ENCODE data around the gene WTIP. TPM values are rescaled to one million over a fixed set of nuclear protein-coding genes. Genes with fewer than 3 reads are reported as not detected.

The WTIP gene
- 40.3 and 43.9 TPM in 2 replicates for total RNA-seq

GRCh38 chr19:34480971-34481841, at the start of gene WTIP:
TSS of gene WTIP (plus strand) at chr19:34481758. CDS start at chr19:34481975, 217 bp downstream.
- H3K36me3 ChIP-seq (ENCODE audit: control insufficient read depth, insufficient read depth, low read length): no peaks in the 10 kb centered on the region
- no peaks in the 10 kb centered on the region for H3K27me3 ChIP-seq (ENCODE audit: control insufficient read depth, insufficient read depth, low read length)
- peak within 1 kb of the TSS; percentile 58 for H3K4me3 ChIP-seq (ENCODE audit: low read depth, low read length)
- no peak for FAIRE-seq
- DNase-seq (ENCODE audit: low read depth): peak; percentile 33
- no peak for TF ChIP-seq CTCF (IDR thresholded peaks at IDR 0.05; ENCODE audit: insufficient read depth, low read length, severe bottlenecking)

GRCh38 chr19:34432797-34433196, 48.8 kb upstream of the WTIP start:
- FAIRE-seq: no peak
- Histone ChIP-seq H3K27me3 (ENCODE audit: control insufficient read depth, insufficient read depth, low read length) (no peaks in the 10 kb centered on the region), H3K36me3 (ENCODE audit: control insufficient read depth, insufficient read depth, low read length) (peaks cover 8% of the 10 kb centered on the region), H3K4me3 (ENCODE audit: low read depth, low read length) (no peak overlapping the region)
- no peak for TF ChIP-seq CTCF (IDR thresholded peaks at IDR 0.05; ENCODE audit: insufficient read depth, low read length, severe bottlenecking)
- DNase-seq (ENCODE audit: low read depth): no peak

GRCh38 chr19:34436716-34437115, 44.8 kb upstream of the WTIP start:
- TF ChIP-seq CTCF (IDR thresholded peaks at IDR 0.05; ENCODE audit: insufficient read depth, low read length, severe bottlenecking): no peak
- FAIRE-seq: no peak
- DNase-seq (ENCODE audit: low read depth): no peak
- H3K4me3 ChIP-seq (ENCODE audit: low read depth, low read length): no peak overlapping the region
- peaks cover 13% of the 10 kb centered on the region for H3K36me3 ChIP-seq (ENCODE audit: control insufficient read depth, insufficient read depth, low read length)
- H3K27me3 ChIP-seq (ENCODE audit: control insufficient read depth, insufficient read depth, low read length): no peaks in the 10 kb centered on the region

- DNase-seq (ENCODE audit: low read depth): no peak
- no peaks in the 10 kb centered on the region for H3K27me3 ChIP-seq (ENCODE audit: control insufficient read depth, insufficient read depth, low read length)
- peaks cover 9% of the 10 kb centered on the region for H3K36me3 ChIP-seq (ENCODE audit: control insufficient read depth, insufficient read depth, low read length)
- no peak for TF ChIP-seq CTCF (IDR thresholded peaks at IDR 0.05; ENCODE audit: insufficient read depth, low read length, severe bottlenecking)
- FAIRE-seq: no peak
- H3K4me3 ChIP-seq (ENCODE audit: low read depth, low read length): no peak overlapping the region
These were observed 33.4 kb upstream of the WTIP start for GRCh38 chr19:34448191-34448590.

GRCh38 chr19:34452723-34453122, 28.8 kb upstream of the WTIP start:
- TF ChIP-seq CTCF (IDR thresholded peaks at IDR 0.05; ENCODE audit: insufficient read depth, low read length, severe bottlenecking): no peak

More at GRCh38 chr19:34452723-34453122, 28.8 kb upstream of the WTIP start:
- Histone ChIP-seq H3K27me3 (ENCODE audit: control insufficient read depth, insufficient read depth, low read length) (no peaks in the 10 kb centered on the region), H3K4me3 (ENCODE audit: low read depth, low read length) (no peak overlapping the region), H3K36me3 (ENCODE audit: control insufficient read depth, insufficient read depth, low read length) (peaks cover 15% of the 10 kb centered on the region)
- no peak for DNase-seq (ENCODE audit: low read depth)
- FAIRE-seq: no peak

Measured in bronchial epithelial cell (primary cell).